HG03025 (cell line): Measurements from ENCODE around the gene ANKRD13D.

Source experiments
- ATAC-seq: cut with Tn5 transposase; IDR thresholded peaks from one replicate; pipeline ENCODE4 v1.9.1; 2021; ENCODE audit warnings: mild to moderate bottlenecking, moderate library complexity; ENCODE audit not compliant: unreplicated experiment, low FRiP score

ANKRD13D gene

GRCh38 chr11:67301313-67301921 lies 12.3 kb downstream of the ANKRD13D start:
- ATAC-seq = no peak

- ATAC-seq = no peak
Measured at GRCh38 chr11:67301951-67302516, 12.9 kb downstream of the ANKRD13D start.

GRCh38 chr11:67302571-67303131 lies 13.5 kb downstream of the ANKRD13D start:
- ATAC-seq = no peak

GRCh38 chr11:67303132-67303834 lies 14.2 kb downstream of the ANKRD13D start, which contains the start of gene SSH3:
Gene SSH3, plus strand, starts transcription at chr11:67303530. Its CDS starts 96 bp downstream, at chr11:67303626.
- ATAC-seq = no peak

- ATAC-seq = no peak
Measured at GRCh38 chr11:67303835-67304411, 14.8 kb downstream of the ANKRD13D start.

- ATAC-seq = no peak
Measured at GRCh38 chr11:67304511-67305113, 15.5 kb downstream of the ANKRD13D start.

GRCh38 chr11:67306769-67307544 lies 17.9 kb downstream of the ANKRD13D start:
- ATAC-seq = no peak

- no peak for ATAC-seq
Measured at GRCh38 chr11:67307545-67308001, 18.5 kb downstream of the ANKRD13D start.

- ATAC-seq = no peak
Measured at GRCh38 chr11:67308031-67308866, 19.1 kb downstream of the ANKRD13D start.

GRCh38 chr11:67309166-67309565 lies 20.1 kb downstream of the ANKRD13D start:
- no peak for ATAC-seq

GRCh38 chr11:67309661-67310061 lies 20.6 kb downstream of the ANKRD13D start:
- ATAC-seq = no peak

GRCh38 chr11:67310246-67311050 lies 21.3 kb downstream of the ANKRD13D start:
- no peak for ATAC-seq

- no peak for ATAC-seq
Measured at GRCh38 chr11:67311051-67311555, 22.0 kb downstream of the ANKRD13D start.

GRCh38 chr11:67311556-67312082 lies 22.5 kb downstream of the ANKRD13D start:
- no peak for ATAC-seq

- no peak for ATAC-seq
Measured at GRCh38 chr11:67312187-67313021, 23.3 kb downstream of the ANKRD13D start.

- ATAC-seq = no peak
Measured at GRCh38 chr11:67313125-67313890, 24.2 kb downstream of the ANKRD13D start.
